Daoy (cell line): ENCODE data around the gene TTC8. TPM values are rescaled to one million over a fixed set of nuclear protein-coding genes. Genes with fewer than 3 reads are reported as not detected.
"Not testable (repeated sequence)": the region's sequence is repeated elsewhere in the genome, so short reads cannot be mapped to it uniquely, and the experiment has no call there.

ENCODE experiments used
- DNase-seq: peaks from one replicate; pipeline ENCODE4 v3.0.0-alpha.2; 2015; ENCODE audit warnings: low read depth
- total RNA-seq: library from RNA; depleted of rRNA; stranded (reverse); fragments of >200 nt; shearing (Covaris generic); gene quantifications from 2 replicates; pipeline ENCODE4 v1.2.3, GENCODE V29; 2014; rRNA removed

Gene TTC8
- 19.5 and 23.9 TPM in 2 replicates for total RNA-seq

GRCh38 chr14:88824314-88825077 is at the start of gene TTC8:
Gene TTC8 (plus strand): TSS chr14:88824651. CDS start chr14:88824708, 57 bp downstream.
- peak; percentile 95 for DNase-seq

- no peak for DNase-seq
Measured at GRCh38 chr14:88775532-88775931, 48.9 kb upstream of the TTC8 start.

GRCh38 chr14:88785911-88786310 is 38.5 kb upstream of the TTC8 start:
- DNase-seq, result no peak

- DNase-seq, result no peak
Measured at GRCh38 chr14:88786715-88787114, 37.7 kb upstream of the TTC8 start.

- not testable (repeated sequence) for DNase-seq
Measured at GRCh38 chr14:88789573-88789972, 34.9 kb upstream of the TTC8 start.

GRCh38 chr14:88790501-88791251 is 33.8 kb upstream of the TTC8 start:
- DNase-seq, result no peak

- DNase-seq, result no peak
Measured at GRCh38 chr14:88791252-88791621, 33.2 kb upstream of the TTC8 start.

GRCh38 chr14:88791629-88792472 is 32.6 kb upstream of the TTC8 start:
- peak; percentile 29 for DNase-seq

GRCh38 chr14:88792473-88793258 is 31.8 kb upstream of the TTC8 start, which contains the start of gene EML5:
Gene EML5 (minus strand): TSS chr14:88792953. CDS start chr14:88792503, 450 bp downstream.
- DNase-seq, result peak; percentile 89

GRCh38 chr14:88793259-88793625 is 31.2 kb upstream of the TTC8 start:
- DNase-seq, result no peak

- no peak for DNase-seq
Measured at GRCh38 chr14:88798156-88798555, 26.3 kb upstream of the TTC8 start.

- no peak for DNase-seq
Measured at GRCh38 chr14:88799522-88799921, 24.9 kb upstream of the TTC8 start.

GRCh38 chr14:88802596-88802995 is 21.9 kb upstream of the TTC8 start:
- DNase-seq, result no peak

- DNase-seq, result peak; percentile 10
Measured at GRCh38 chr14:88804035-88804434, 20.4 kb upstream of the TTC8 start.

GRCh38 chr14:88804477-88804876 is 20.0 kb upstream of the TTC8 start:
- DNase-seq, result no peak

- DNase-seq, result no peak
Measured at GRCh38 chr14:88808359-88808758, 16.1 kb upstream of the TTC8 start.

- no peak for DNase-seq
Measured at GRCh38 chr14:88815980-88816379, 8.5 kb upstream of the TTC8 start.

- DNase-seq, result no peak
Measured at GRCh38 chr14:88818018-88818417, 6.4 kb upstream of the TTC8 start.

- not testable (repeated sequence) for DNase-seq
Measured at GRCh38 chr14:88819674-88820073, 4.8 kb upstream of the TTC8 start.

- no peak for DNase-seq
Measured at GRCh38 chr14:88821378-88821777, 3.1 kb upstream of the TTC8 start.

- no peak for DNase-seq
Measured at GRCh38 chr14:88821888-88822287, 2.6 kb upstream of the TTC8 start.
